PC-3 (cell line): ENCODE data around the gene TRMT10A.

Source experiments
- EZH2 ChIP-seq: fragments of 300-600 bp; sonication (generic); IDR thresholded peaks from one replicate; pipeline ENCODE4 v1.6.1; 2017; ENCODE audit warnings: antibody characterized with exemption, mild to moderate bottlenecking, low read length; ENCODE audit not compliant: unreplicated experiment
- EZH2phosphoT487 ChIP-seq: fragments of 300-600 bp; sonication (generic); IDR thresholded peaks from 2 replicates; pipeline ENCODE4 v1.6.1; 2018; ENCODE audit warnings: mild to moderate bottlenecking, antibody characterized with exemption, low read length, borderline replicate concordance
- TF ChIP-seq, protein P1 (sequence below): fragments of 300-600 bp; sonication (generic); conservative IDR thresholded peaks from 2 replicates; pipeline ENCODE4 v1.5.1; 2017; ENCODE audit warnings: antibody characterized with exemption, low read depth, mild to moderate bottlenecking, low read length

DNA sequence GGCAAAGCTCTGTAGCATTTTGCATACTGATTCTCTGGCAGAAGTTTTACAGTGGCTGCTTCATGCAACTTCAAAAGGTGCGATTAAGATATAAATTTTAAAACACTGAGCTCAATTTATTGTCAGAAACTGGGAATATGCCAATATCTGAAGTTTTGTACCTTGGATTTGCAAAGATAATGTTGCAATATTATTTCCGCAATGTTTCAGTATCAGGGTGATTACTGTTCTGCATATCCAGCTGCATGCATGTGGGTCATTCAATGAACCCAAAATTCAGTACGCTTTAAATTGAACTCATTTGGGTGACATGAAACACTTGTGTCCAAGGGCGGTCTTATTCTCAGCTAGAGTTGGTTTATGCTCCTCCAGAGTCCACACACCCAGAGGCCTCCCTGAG, 26.2 kb downstream of the TRMT10A start:
- TF ChIP-seq, protein P1, sequence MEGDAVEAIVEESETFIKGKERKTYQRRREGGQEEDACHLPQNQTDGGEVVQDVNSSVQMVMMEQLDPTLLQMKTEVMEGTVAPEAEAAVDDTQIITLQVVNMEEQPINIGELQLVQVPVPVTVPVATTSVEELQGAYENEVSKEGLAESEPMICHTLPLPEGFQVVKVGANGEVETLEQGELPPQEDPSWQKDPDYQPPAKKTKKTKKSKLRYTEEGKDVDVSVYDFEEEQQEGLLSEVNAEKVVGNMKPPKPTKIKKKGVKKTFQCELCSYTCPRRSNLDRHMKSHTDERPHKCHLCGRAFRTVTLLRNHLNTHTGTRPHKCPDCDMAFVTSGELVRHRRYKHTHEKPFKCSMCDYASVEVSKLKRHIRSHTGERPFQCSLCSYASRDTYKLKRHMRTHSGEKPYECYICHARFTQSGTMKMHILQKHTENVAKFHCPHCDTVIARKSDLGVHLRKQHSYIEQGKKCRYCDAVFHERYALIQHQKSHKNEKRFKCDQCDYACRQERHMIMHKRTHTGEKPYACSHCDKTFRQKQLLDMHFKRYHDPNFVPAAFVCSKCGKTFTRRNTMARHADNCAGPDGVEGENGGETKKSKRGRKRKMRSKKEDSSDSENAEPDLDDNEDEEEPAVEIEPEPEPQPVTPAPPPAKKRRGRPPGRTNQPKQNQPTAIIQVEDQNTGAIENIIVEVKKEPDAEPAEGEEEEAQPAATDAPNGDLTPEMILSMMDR: no peak
- TF ChIP-seq EZH2 (no peak), EZH2phosphoT487 (no peak)
